MM.1S (cell line): Measurements from ENCODE around the gene TRH.

Source experiments
- CTCF ChIP-seq: fragments of 300-600 bp; sonication (generic); IDR thresholded peaks from 2 replicates; pipeline ENCODE4 v1.5.1; 2016; ENCODE audit warnings: antibody characterized with exemption, low read length, mixed read lengths
- EZH2 ChIP-seq: fragments of 300-600 bp; sonication (generic); optimal IDR thresholded peaks from 2 replicates; pipeline ENCODE3; 2017; ENCODE audit warnings: low read depth, mild to moderate bottlenecking, antibody characterized with exemption, low read length, mixed read lengths

GRCh38 chr3:129929383-129929782 is 45.1 kb upstream of the TRH start:
- TF ChIP-seq EZH2 (no peak), CTCF (no peak)
